ENCODE data around the gene CROCC2.

GRCh38 chr2:241039416-241039815, 133.3 kb downstream of the CROCC2 start:
- TF ChIP-seq, protein P1, sequence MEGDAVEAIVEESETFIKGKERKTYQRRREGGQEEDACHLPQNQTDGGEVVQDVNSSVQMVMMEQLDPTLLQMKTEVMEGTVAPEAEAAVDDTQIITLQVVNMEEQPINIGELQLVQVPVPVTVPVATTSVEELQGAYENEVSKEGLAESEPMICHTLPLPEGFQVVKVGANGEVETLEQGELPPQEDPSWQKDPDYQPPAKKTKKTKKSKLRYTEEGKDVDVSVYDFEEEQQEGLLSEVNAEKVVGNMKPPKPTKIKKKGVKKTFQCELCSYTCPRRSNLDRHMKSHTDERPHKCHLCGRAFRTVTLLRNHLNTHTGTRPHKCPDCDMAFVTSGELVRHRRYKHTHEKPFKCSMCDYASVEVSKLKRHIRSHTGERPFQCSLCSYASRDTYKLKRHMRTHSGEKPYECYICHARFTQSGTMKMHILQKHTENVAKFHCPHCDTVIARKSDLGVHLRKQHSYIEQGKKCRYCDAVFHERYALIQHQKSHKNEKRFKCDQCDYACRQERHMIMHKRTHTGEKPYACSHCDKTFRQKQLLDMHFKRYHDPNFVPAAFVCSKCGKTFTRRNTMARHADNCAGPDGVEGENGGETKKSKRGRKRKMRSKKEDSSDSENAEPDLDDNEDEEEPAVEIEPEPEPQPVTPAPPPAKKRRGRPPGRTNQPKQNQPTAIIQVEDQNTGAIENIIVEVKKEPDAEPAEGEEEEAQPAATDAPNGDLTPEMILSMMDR (tag by site-specific recombination; IDR thresholded peaks at IDR 0.05) = no peak
- TF ChIP-seq ZBTB7A (tag by site-specific recombination; IDR thresholded peaks at IDR 0.05; ENCODE audit: low read depth) (no peak), INSM2 (tag by site-specific recombination; IDR thresholded peaks at IDR 0.05) (no peak), KLF16 (tag by site-specific recombination; IDR thresholded peaks at IDR 0.05) (no peak), ZNF23 (tag by site-specific recombination; IDR thresholded peaks at IDR 0.05; ENCODE audit: borderline replicate concordance) (no peak), YY1 (tag by site-specific recombination; IDR thresholded peaks at IDR 0.05) (no peak)
